ENCODE results near the gene ATP1A1. TPM values are rescaled to one million over a fixed set of nuclear protein-coding genes. Genes with fewer than 3 reads are reported as not detected.

Gene ATP1A1
- total and polyA plus RNA-seq, 8 donors, result 191 to 731 (median 235) TPM

- H3K36me3 ChIP-seq, result no peaks in the 10 kb centered on the region
- H3K9me3 ChIP-seq, result no peaks in the 10 kb centered on the region
- H3K27me3 ChIP-seq, result no peaks in the 10 kb centered on the region
- no peak overlapping the region for H3K4me3 ChIP-seq
- ATAC-seq (peak; percentile 38), DNase-seq (no peak)
- intact Hi-C loops (cut with DNase I), result no loop called here
- H3K27ac ChIP-seq, result no peak overlapping the region
- no peak for TF ChIP-seq CTCF (IDR thresholded peaks at IDR 0.05)
- H3K4me1 ChIP-seq, result peaks cover 0 to 7% of the 10 kb centered on the region in 2 donors
Measured at GRCh38 chr1:116330846-116331245, 42.2 kb upstream of the ATP1A1 start.

GRCh38 chr1:116331523-116331922 is 41.5 kb upstream of the ATP1A1 start:
- Histone ChIP-seq H3K4me3 (no peak overlapping the region), H3K9me3 (no peaks in the 10 kb centered on the region), H3K4me1 (peaks cover 0 to 7% of the 10 kb centered on the region in 2 donors), H3K27me3 (no peaks in the 10 kb centered on the region), H3K36me3 (no peaks in the 10 kb centered on the region), H3K27ac (no peak overlapping the region)
- no peak for TF ChIP-seq CTCF (IDR thresholded peaks at IDR 0.05)
- intact Hi-C loops (cut with DNase I), result no loop called here
- ATAC-seq (no peak), DNase-seq (no peak)

- no peak for TF ChIP-seq CTCF (IDR thresholded peaks at IDR 0.05)
- Histone ChIP-seq H3K36me3 (no peaks in the 10 kb centered on the region), H3K4me1 (peaks cover 0 to 7% of the 10 kb centered on the region in 2 donors), H3K9me3 (no peaks in the 10 kb centered on the region), H3K27ac (no peak overlapping the region), H3K4me3 (no peak overlapping the region), H3K27me3 (no peaks in the 10 kb centered on the region)
- no peak for ATAC-seq
- DNase-seq, result no peak
- intact Hi-C loops (cut with DNase I), result no loop called here
Measured at GRCh38 chr1:116332451-116332850, 40.6 kb upstream of the ATP1A1 start.

GRCh38 chr1:116333171-116334014 is 39.7 kb upstream of the ATP1A1 start:
- H3K27ac ChIP-seq, result no peak overlapping the region
- ATAC-seq (peak; percentile 64), DNase-seq (no peak)
- H3K4me1 ChIP-seq, result peaks cover 0 to 7% of the 10 kb centered on the region in 2 donors
- intact Hi-C loops (cut with DNase I), result no loop called here
- H3K27me3 ChIP-seq, result no peaks in the 10 kb centered on the region
- no peak for TF ChIP-seq CTCF (IDR thresholded peaks at IDR 0.05)
- no peak overlapping the region for H3K4me3 ChIP-seq
- H3K36me3 ChIP-seq, result no peaks in the 10 kb centered on the region
- H3K9me3 ChIP-seq, result no peaks in the 10 kb centered on the region

- Histone ChIP-seq H3K9me3 (no peaks in the 10 kb centered on the region), H3K27me3 (no peaks in the 10 kb centered on the region), H3K36me3 (no peaks in the 10 kb centered on the region), H3K27ac (no peak overlapping the region), H3K4me1 (peaks cover 0 to 7% of the 10 kb centered on the region in 2 donors), H3K4me3 (no peak overlapping the region)
- peak; percentile 67 for ATAC-seq
- peak in 2 of 4 donors; percentile 60 to 80 for DNase-seq
- intact Hi-C loops (cut with DNase I), result no loop called here
- no peak for TF ChIP-seq CTCF (IDR thresholded peaks at IDR 0.05)
Measured at GRCh38 chr1:116334015-116334547, 39.0 kb upstream of the ATP1A1 start.
